ENCODE measurements around the gene B3GAT1. TPM values are rescaled to one million over a fixed set of nuclear protein-coding genes. Genes with fewer than 3 reads are reported as not detected.

B3GAT1 gene
- total RNA-seq, 2 donors from 2014 or later, result 0.71 TPM; not detected in 1

DNA sequence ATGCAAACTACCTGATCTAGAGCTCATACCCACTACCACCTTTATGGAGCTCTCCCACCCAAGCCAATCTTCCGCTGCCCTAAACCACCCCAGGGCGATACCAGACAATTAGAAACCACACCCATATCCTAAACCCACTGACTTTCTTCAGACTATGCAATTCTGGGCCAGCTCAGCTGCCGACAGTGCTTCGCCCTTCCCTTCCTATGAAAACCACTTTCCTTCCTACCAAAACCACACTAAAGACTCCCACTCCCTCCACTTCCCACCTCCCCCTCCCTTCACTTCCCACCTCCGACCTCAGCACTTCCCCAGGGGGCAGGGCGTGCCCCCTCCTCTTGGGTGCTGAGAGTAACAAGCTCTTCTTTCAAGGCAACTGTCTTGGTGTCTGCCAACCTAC, 25.1 kb downstream of the B3GAT1 start:
- Histone ChIP-seq H3K9me3 (no peaks in the 10 kb centered on the region), H3K27ac (no peak overlapping the region), H3K4me1 (ENCODE audit: control insufficient read depth in 1 of 2, low read depth in 2 of 2) (peaks cover 0 to 13% of the 10 kb centered on the region in 2 donors), H3K4me3 (no peak overlapping the region), H3K36me3 (no peaks in the 10 kb centered on the region), H3K27me3 (replicated peaks; ENCODE audit: insufficient read depth) (no peaks in the 10 kb centered on the region)
- ATAC-seq (ENCODE audit: insufficient number of reproducible peaks, low FRiP score, low read depth), result no peak
- no peak for DNase-seq (ENCODE audit: low spot score)
- TF ChIP-seq, protein P1, sequence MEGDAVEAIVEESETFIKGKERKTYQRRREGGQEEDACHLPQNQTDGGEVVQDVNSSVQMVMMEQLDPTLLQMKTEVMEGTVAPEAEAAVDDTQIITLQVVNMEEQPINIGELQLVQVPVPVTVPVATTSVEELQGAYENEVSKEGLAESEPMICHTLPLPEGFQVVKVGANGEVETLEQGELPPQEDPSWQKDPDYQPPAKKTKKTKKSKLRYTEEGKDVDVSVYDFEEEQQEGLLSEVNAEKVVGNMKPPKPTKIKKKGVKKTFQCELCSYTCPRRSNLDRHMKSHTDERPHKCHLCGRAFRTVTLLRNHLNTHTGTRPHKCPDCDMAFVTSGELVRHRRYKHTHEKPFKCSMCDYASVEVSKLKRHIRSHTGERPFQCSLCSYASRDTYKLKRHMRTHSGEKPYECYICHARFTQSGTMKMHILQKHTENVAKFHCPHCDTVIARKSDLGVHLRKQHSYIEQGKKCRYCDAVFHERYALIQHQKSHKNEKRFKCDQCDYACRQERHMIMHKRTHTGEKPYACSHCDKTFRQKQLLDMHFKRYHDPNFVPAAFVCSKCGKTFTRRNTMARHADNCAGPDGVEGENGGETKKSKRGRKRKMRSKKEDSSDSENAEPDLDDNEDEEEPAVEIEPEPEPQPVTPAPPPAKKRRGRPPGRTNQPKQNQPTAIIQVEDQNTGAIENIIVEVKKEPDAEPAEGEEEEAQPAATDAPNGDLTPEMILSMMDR (IDR thresholded peaks at IDR 0.05), result no peak

DNA sequence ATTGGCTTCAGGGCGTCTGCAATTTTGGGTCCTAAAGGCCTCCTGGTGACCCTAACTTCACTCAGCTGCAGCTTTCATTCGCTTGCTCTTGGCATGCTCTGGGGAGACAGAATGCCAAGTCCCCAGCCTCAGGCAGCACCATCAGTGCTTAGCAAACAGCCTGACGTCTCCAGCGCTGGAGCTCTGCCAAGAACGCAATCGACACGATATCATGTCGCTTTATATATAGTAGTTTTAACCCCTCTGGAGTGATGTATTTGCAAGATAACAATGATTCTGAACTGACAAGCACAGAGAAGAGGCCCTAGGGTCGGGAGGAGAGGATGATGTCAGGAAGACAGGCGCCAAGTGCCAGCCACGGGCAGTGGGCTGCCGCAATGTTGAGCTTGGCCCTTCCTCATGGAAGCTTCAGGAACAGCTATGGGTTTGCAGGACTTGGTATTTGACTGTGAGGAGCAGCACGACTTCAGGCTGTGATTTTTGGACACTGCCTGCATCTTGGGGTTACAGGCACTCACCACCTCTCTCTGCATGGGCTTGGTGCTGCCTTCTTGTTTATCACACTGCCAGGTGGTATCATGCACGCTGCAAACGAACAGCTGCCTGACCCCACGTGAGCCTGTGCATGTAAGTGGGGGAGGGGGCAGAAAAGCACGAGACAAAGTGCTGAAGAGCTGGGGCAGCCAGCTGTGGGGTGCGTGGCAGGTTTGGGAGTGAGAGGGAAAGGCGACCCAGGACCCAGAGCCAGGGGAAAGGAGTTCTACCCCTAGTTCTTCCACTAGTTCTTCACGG, 26.1 kb downstream of the B3GAT1 start:
- ATAC-seq (ENCODE audit: insufficient number of reproducible peaks, low FRiP score, low read depth), result no peak
- TF ChIP-seq, protein P1 (IDR thresholded peaks at IDR 0.05), result no peak
- Histone ChIP-seq H3K4me3 (no peak overlapping the region), H3K4me1 (ENCODE audit: control insufficient read depth in 1 of 2, low read depth in 2 of 2) (peaks cover 0 to 13% of the 10 kb centered on the region in 2 donors), H3K9me3 (no peaks in the 10 kb centered on the region), H3K27me3 (replicated peaks; ENCODE audit: insufficient read depth) (no peaks in the 10 kb centered on the region), H3K36me3 (no peaks in the 10 kb centered on the region), H3K27ac (no peak overlapping the region)
- DNase-seq (ENCODE audit: low spot score), result no peak

GRCh38 chr11:134385171-134385570, 26.9 kb downstream of the B3GAT1 start:
- H3K4me3 ChIP-seq, result no peak overlapping the region
- peaks cover 0 to 13% of the 10 kb centered on the region in 2 donors for H3K4me1 ChIP-seq (ENCODE audit: control insufficient read depth in 1 of 2, low read depth in 2 of 2)
- no peaks in the 10 kb centered on the region for H3K27me3 ChIP-seq (replicated peaks; ENCODE audit: insufficient read depth)
- H3K27ac ChIP-seq, result no peak overlapping the region
- no peak for ATAC-seq (ENCODE audit: insufficient number of reproducible peaks, low FRiP score, low read depth)
- no peaks in the 10 kb centered on the region for H3K36me3 ChIP-seq
- no peak for DNase-seq (ENCODE audit: low spot score)
- TF ChIP-seq, protein P1 (IDR thresholded peaks at IDR 0.05), result no peak
- no peaks in the 10 kb centered on the region for H3K9me3 ChIP-seq

GRCh38 chr11:134384406-134384805, 27.6 kb downstream of the B3GAT1 start:
- Histone ChIP-seq H3K4me1 (ENCODE audit: control insufficient read depth in 1 of 2, low read depth in 2 of 2) (peaks cover 0 to 13% of the 10 kb centered on the region in 2 donors), H3K36me3 (no peaks in the 10 kb centered on the region), H3K27me3 (replicated peaks; ENCODE audit: insufficient read depth) (no peaks in the 10 kb centered on the region), H3K27ac (no peak overlapping the region), H3K4me3 (no peak overlapping the region), H3K9me3 (no peaks in the 10 kb centered on the region)
- TF ChIP-seq, protein P1 (IDR thresholded peaks at IDR 0.05), result no peak
- ATAC-seq (ENCODE audit: insufficient number of reproducible peaks, low FRiP score, low read depth) (no peak), DNase-seq (ENCODE audit: low spot score) (no peak)

- no peaks in the 10 kb centered on the region for H3K9me3 ChIP-seq
- ATAC-seq (ENCODE audit: insufficient number of reproducible peaks, low FRiP score, low read depth), result no peak
- TF ChIP-seq, protein P1 (IDR thresholded peaks at IDR 0.05), result no peak
- no peak overlapping the region for H3K27ac ChIP-seq
- H3K4me3 ChIP-seq, result no peak overlapping the region
- DNase-seq (ENCODE audit: low spot score), result no peak
- H3K27me3 ChIP-seq (replicated peaks; ENCODE audit: insufficient read depth), result no peaks in the 10 kb centered on the region
- H3K4me1 ChIP-seq (ENCODE audit: control insufficient read depth in 1 of 2, low read depth in 2 of 2), result peaks cover 0 to 13% of the 10 kb centered on the region in 2 donors
- H3K36me3 ChIP-seq, result no peaks in the 10 kb centered on the region
Observed at GRCh38 chr11:134383576-134384221, 28.3 kb downstream of the B3GAT1 start.
